Sigmoid colon (tissue), 4 donors: ENCODE measurements around the gene PTX3.

Experiments used
- EP300 ChIP-seq, 4 donors: sonication (generic); formaldehyde crosslinking; IDR thresholded peaks; one replicate each; pipeline ENCODE4 v1.6.1; 2017; ENCODE audit warnings: antibody characterized with exemption in 4 of 4
- POLR2A ChIP-seq, 2 donors: fragments of 450-650 bp; IDR thresholded peaks; one replicate each; pipeline ENCODE4 v1.6.1; 2016; ENCODE audit warnings: antibody characterized with exemption in 2 of 2, mild to moderate bottlenecking in 2 of 2, moderate library complexity in 2 of 2

GRCh38 chr3:157471064-157471463 is 34.4 kb downstream of the PTX3 start:
- TF ChIP-seq POLR2A (IDR thresholded peaks at IDR 0.05) = no peak
- no peak for TF ChIP-seq EP300 (IDR thresholded peaks at IDR 0.05)
